Activated CD4-positive, alpha-beta T cell treated with anti-CD3 and anti-CD28 coated beads, Interleukin-2, amount 50 U/mL, for 4 hours (primary cell): Measurements from ENCODE around the gene TMEM256.

ENCODE experiments used
- DNase-seq, 2 experiments: peaks; one replicate each; pipeline ENCODE4 v3.0.0-alpha.2; 2020

Gene TMEM256

GRCh38 chr17:7428557-7428956 is 24.7 kb upstream of the TMEM256 start, which contains the start of gene SPEM3:
SPEM3 (plus strand) TSS chr17:7428857; CDS start chr17:7428903, 46 bp downstream.
- no peak for DNase-seq

DNA sequence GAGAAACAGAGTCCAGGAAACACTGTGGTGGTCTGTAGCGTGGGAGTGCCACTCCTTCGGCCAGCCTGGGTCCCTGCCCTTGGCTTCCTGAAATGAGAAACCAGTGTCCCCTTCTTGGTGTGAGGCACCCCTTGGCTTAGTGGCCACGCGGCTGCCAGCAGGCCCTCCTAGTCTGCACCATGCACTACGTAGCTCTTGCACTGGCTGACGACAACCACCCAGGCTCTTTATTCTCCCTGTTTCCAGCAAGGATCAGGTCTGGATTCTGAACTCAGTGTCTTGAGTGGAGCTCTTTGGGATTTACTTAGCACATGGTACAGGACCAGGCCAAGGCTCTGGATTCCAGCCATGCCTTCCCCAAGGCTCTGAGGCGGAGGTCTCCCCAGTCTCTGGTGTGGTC is 23.7 kb upstream of the TMEM256 start:
- no peak for DNase-seq

DNA sequence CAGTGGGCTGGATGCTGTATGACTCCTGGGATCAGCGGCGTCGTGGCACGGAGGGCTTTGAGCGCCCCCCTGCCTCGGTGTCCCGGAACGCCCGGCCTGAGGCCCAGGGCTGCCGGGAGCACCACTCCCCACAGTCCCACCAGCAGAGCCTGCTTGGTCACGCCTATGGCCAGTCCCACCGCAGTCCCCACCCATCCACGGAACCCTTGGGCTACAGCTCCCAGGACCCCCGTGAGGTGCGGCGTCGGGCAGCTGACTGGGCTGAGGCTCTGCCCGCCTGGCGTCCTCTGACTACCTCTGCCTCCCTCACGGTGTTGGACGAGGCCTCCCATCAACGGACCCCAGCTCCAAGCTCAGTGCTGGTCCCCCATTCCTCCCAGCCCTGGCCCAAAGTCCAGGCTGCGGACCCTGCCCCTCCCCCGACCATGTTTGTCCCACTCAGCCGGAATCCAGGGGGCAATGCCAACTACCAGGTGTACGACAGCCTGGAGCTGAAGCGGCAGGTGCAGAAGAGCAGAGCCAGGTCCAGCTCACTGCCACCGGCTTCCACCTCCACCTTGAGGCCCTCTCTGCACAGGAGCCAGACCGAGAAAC is 23.1 kb upstream of the TMEM256 start:
- no peak for DNase-seq

DNA sequence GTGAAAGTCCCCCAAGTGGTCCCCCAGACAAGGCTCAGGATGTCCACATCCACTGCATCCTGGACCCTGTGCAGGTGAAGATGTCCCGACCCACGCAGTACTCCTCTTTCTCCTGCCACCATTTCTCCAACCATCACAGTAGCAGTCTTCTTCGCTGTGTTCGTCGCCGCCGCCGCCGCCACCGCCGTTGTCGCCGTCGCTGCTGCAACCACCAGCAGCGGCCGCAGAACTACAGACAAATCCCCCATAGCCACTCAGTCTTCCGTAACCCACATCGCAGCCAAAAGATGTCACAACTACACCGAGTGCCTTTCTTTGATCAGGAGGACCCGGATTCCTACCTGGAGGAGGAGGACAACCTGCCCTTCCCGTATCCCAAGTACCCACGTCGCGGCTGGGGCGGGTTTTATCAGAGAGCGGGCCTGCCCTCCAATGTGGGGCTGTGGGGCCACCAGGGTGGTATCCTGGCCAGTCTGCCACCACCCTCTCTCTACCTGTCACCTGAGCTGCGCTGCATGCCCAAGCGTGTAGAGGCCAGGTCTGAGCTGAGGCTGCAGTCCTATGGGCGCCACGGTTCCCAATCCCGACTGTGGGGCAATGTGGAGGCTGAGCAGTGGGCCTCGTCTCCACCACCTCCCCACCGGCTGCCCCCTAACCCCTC is 22.4 kb upstream of the TMEM256 start:
- DNase-seq = no peak

GRCh38 chr17:7425756-7426155 is 21.9 kb upstream of the TMEM256 start:
- DNase-seq = no peak

GRCh38 chr17:7425316-7425715 is 21.4 kb upstream of the TMEM256 start, which contains the start of gene SPEM2:
SPEM2 (plus strand) TSS chr17:7425616; CDS start chr17:7425689, 73 bp downstream.
- DNase-seq = no peak

GRCh38 chr17:7423679-7424078 is 19.8 kb upstream of the TMEM256 start:
- no peak for DNase-seq

GRCh38 chr17:7421186-7421585 is 17.3 kb upstream of the TMEM256 start:
- DNase-seq = no peak

DNA sequence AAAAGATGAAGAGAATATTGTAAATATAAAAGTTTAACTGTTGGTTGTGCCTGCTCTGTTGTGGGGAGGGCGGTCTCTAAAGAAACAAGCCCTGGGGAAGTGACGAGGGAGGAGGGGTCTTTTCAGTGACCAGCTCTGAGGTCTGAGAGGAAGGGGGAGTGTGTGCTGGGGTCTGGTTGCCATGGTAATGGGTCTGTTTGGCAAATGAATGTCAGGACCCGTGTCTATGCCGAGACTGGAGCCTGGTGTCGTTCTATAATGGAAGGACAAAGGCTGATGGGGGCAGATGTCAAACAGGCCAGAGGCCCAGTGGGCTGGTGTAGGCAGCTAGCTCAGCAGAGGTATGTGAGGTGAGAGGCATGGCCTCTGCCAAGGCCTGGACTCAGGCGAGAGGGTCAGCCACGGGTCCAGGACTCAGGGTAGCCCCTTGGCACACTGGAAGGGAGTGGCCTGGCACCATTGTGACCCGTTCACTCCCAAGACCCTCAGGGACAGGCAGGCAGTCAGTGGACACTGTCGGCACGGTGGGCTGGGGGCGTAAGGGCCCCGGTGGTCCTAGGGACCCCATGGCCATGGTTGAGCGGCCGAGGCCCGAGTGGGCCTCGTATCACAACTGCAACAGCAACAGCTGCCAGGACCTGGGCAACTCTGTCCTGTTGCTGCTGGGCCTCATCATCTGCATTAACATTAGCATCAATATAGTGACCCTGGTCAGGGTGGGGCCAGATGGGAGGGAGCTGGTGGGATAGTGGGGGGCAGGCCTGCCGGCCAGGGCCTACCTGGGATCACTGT is 16.1 kb upstream of the TMEM256 start, which contains the start of gene SPEM1:
Gene SPEM1 (plus strand): TSS at position 506 of the 792 bp plus-strand sequence. CDS start 61 bp downstream, at position 567.
- DNase-seq = no peak

DNA sequence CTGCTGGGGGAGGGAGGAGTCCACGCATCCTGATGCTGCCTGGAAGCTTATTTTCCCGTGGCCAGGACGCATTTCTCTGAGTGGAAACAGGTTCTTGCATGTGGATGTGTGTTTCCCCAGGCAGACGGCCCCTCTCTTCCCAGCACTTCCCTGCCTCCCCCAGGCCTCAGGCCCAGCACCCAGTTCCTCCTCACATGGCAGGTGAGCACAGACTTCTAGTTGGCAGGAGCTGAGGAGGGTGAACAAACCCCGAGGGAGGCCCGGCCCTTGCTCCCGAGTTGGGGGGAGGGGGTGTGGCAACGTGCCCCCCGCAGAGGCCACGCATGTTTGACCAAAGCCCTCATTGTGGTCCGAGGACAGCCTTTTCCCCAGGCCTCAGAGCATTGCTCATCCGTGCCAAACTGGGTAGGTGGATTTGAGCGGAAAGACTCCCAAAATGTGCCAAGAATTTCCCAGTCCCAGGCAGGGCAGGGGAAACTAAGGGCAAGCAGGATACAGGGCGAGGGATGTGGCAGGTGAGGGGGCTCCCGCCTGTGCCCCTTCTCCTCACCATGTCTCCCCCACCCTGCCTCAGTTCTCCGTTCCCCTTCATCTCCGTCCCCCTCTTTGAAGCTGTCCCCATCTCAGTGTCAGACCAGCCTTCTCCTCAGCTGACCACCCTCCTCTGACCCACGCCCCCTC is 14.7 kb upstream of the TMEM256 start:
- no peak for DNase-seq

DNA sequence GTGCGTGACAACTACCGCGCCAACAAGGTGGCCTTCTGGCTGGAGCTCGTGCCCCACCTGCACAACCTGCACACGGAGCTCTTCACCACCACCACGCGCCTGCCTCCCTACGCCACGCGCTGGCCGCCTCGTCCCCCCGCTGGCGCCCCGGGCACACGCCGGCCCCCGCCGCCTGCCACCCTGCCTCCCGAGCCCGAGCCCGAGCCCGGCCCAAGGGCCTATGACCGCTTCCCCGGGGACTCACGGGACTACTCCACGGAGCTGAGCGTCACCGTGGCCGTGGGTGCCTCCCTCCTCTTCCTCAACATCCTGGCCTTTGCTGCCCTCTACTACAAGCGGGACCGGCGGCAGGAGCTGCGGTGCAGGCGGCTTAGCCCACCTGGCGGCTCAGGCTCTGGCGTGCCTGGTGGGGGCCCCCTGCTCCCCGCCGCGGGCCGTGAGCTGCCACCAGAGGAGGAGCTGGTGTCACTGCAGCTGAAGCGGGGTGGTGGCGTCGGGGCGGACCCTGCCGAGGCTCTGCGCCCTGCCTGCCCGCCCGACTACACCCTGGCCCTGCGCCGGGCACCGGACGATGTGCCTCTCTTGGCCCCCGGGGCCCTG is 13.3 kb upstream of the TMEM256 start:
- no peak for DNase-seq

GRCh38 chr17:7416323-7416722 is 12.4 kb upstream of the TMEM256 start:
- DNase-seq = no peak

DNA sequence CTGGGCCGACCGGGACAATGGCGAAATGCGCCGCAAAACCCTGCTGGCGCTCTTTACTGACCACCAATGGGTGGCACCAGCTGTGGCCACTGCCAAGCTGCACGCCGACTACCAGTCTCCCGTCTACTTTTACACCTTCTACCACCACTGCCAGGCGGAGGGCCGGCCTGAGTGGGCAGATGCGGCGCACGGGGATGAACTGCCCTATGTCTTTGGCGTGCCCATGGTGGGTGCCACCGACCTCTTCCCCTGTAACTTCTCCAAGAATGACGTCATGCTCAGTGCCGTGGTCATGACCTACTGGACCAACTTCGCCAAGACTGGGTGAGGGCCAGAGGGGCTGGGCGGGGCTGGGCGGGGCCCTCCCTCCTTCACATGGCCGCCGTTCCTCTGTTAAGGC is 11.9 kb upstream of the TMEM256 start:
- no peak for DNase-seq

GRCh38 chr17:7414837-7415236 is 10.9 kb upstream of the TMEM256 start:
- no peak for DNase-seq

DNA sequence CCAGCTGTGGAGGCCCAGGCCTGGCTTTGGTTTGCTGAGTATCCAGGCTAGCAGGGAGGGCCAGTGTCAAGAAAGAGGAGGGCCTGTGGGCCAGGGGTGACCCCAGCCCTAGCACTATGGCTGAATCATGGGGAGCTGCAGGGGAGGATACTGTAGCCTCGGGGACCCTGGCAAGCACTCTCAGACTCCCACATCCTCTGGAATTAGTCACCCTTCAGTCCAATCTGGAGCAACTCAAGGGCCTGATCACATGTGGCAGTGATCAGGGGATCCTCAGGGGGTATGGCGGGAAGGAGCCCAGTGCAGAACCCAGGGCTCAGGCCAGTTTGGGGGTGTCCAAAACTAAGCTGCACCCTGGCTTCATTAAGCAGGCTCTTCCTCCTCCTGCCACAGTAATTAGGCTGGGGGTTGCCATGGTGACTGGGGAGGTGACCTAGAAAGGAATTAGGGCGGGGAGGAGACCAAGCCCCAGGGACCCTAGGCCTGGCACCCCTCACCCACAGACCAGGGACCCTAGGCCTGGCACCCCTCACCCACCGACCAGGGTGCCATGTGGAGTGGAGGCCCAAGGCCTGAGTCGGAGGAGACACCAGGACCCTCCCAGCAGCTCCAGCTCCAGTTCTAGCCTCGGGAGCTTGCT is 9.6 kb upstream of the TMEM256 start:
- no peak for DNase-seq

DNA sequence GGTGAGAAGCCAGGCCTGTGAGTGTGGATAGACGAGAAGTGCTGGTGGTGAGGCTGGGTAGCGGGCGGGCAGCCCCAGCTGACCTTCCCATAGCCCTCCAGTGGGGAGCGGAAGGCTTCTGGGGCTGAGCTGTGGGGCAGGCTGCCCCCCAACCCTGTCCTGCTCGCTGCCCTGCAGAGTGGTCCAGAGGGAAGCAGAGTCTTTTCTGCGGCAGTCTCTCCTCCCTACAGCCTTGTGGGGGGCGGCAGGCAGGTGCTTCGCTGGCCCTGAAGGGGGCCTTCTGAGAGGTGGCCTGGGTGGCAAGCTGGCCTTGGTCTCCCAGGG is 7.5 kb upstream of the TMEM256 start:
- DNase-seq = no peak

DNA sequence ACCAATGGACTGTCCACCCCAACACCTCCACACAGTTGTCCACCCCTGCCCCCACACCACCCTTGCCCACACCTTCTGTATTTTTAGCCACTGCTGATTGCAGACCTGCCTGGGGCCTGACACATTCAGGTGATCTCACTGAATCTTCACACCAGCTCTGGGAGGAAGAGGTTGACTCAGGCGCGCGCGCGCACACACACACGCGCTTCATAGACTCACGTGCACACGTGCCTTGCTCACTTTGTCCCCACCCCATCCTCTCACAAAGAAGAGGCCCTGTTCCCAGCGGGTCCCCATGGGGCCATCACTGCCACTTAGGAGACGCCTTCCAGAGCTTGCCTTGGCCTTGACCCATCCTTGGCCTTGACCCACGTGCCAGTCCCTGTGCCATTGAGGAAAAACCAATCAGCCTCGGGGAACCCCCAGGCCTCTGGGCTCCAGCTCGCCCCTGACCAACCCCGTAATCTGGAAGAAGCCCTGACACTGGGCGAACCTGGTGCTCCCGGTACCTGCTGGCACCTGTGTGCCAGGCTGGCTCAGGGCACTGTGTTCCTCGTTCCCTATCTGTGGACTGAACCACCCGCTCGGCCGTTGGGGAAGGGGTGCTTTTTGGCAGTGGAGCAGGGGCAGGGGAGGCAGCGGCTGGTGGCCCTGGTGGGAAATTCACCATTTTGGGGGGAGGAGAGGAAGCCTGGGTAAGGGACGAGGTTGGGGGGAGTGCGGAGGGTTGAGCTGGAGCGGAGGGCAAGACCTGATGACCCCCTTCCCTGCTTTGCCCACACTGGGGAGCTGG is 6.9 kb upstream of the TMEM256 start:
- DNase-seq = no peak

DNA sequence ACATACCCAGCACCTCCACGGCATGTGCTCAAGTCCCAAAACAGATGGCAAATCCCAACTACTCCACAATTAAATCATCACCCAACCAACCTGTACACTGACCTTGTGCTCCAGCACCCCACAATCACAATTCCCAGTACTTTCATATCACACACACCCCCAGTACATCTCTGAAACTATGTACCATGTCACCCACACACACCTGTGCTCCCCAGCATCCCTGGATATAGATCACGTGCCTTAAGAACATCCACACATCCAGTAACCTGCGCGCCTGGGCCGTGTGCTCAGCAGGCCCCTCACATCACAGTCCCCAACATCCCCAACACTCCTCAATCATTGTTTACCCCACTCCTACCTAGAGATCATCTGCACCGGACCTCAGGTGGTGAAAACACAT is 5.8 kb upstream of the TMEM256 start:
- no peak for DNase-seq

DNA sequence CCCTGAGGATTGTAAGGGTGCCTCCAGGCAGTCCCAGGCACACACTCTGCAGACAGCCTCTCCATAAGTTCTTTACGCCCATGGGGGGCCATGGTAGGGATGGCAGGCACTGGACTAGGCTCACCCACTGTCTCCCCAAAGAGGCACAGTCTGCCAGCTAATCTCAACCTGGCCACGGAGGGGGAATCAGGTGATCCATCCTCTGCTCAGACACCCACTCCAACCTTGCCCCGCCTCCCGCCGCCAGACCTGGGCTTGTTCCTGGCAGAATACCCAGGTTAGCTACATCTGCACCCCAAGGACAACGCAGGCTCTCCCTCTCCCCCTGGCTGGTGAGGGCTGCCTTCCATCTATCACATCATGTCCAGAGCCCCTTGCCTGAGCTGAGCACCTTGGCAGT is 5.0 kb upstream of the TMEM256 start:
- no peak for DNase-seq

GRCh38 chr17:7408252-7408727 is 4.4 kb upstream of the TMEM256 start:
- DNase-seq = no peak

GRCh38 chr17:7407485-7408251 is 3.8 kb upstream of the TMEM256 start, which contains the start of gene NLGN2:
NLGN2 (plus strand) TSS chr17:7407845; CDS start chr17:7408256, 411 bp downstream.
- DNase-seq = no peak
